D721Med (cell line): ENCODE data around the gene NT5C1A.
A peak's percentile ranks its signal among the peaks of the same experiment; 100 is the strongest.

Source experiments
- DNase-seq: peaks from one replicate; pipeline ENCODE4 v3.0.0; 2011; ENCODE audit warnings: low spot score; ENCODE audit not compliant: insufficient read length
- FAIRE-seq: peaks from 2 replicates; lab custom pipeline; 2011; peaks lifted over from hg19 to GRCh38; lab: Jason Lieb, UNC
- CTCF ChIP-seq: IDR thresholded peaks from 2 replicates; pipeline ENCODE4 v1.5.1; 2012; ENCODE audit warnings: mild to moderate bottlenecking, control low read depth; ENCODE audit not compliant: insufficient read depth; ENCODE audit errors: missing control alignments

Gene NT5C1A

DNA sequence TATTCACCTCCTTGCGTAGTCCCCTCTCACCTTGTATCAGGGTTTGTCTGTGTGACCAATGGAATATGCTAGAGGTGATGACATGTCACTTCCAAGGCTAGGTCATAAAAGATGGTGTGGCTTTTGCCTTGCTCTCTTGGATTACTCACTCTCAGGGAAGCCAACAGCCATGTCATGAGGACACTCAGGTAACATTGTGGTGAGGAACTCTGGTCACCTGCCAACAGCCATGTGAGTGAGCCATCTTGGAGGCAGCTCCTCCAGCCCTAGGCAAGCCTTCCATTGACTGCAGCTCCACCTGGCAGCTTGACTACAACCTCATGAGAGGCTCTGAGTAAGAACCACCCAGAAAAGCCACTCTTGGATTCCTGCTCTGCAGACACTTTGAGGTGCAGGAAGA, 21.5 kb downstream of the NT5C1A start:
- no peak for TF ChIP-seq CTCF
- DNase-seq = no peak
- FAIRE-seq = no peak

- no peak for FAIRE-seq
- TF ChIP-seq CTCF = no peak
- no peak for DNase-seq
Measured at GRCh38 chr1:39649636-39650185, 22.2 kb downstream of the NT5C1A start.

DNA sequence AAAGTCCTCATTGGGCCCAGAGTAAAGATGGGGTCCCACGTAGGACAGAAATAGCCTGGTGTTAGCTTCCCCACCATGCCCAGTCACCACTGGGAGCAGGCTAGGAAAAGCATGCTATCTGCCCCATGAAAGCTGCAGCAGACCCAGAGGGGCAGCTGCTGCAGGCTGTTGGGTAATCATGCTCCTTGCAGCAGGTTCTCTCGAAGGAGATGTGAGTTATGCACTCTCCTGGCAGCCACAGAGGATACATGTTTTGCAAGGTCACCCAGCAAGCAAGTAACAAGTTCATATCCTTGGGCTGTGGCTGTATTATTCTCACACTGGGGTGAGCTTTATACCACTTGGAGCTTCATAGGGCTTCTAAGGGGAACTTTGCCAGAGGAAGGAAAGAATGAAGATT, 23.4 kb downstream of the NT5C1A start:
- no peak for TF ChIP-seq CTCF
- no peak for DNase-seq
- no peak for FAIRE-seq

GRCh38 chr1:39647247-39647646, 24.7 kb downstream of the NT5C1A start:
- DNase-seq (no peak), FAIRE-seq (no peak)
- TF ChIP-seq CTCF = no peak

GRCh38 chr1:39646232-39647081, 25.4 kb downstream of the NT5C1A start:
- peak; percentile 69 for DNase-seq
- FAIRE-seq = no peak
- TF ChIP-seq CTCF = no peak

GRCh38 chr1:39645411-39646043, 26.4 kb downstream of the NT5C1A start:
- FAIRE-seq (no peak), DNase-seq (no peak)
- no peak for TF ChIP-seq CTCF
